Lung (tissue), 12 donors: ENCODE results near the gene CARD14. TPM values are rescaled to one million over a fixed set of nuclear protein-coding genes. Genes with fewer than 3 reads are reported as not detected.

Experiments used
- ATAC-seq: fragments of 200-7000 bp; cut with Tn5 transposase; one replicate; pipeline ENCODE4 v1.9.1; 2020; ENCODE audit warnings: moderate number of reproducible peaks; ENCODE audit not compliant: insufficient read depth, low FRiP score
- DNase-seq, 3 donors: peaks; one replicate each; pipeline ENCODE4 v3.0.0-alpha.2; 2013 to 2017
- H3K27ac ChIP-seq, 2 donors: one replicate each; pipeline ENCODE4 v1.5.1; 2013; ENCODE audit warnings: mild to moderate bottlenecking in 2 of 2, moderate library complexity in 2 of 2, control low read depth in 1 of 2, inconsistent platforms in 1 of 2, low read depth in 1 of 2, low read length in 1 of 2
- H3K27me3 ChIP-seq, 3 donors: one replicate each; pipeline ENCODE4 v1.5.1; 2013; ENCODE audit warnings: low read length in 2 of 3; ENCODE audit not compliant: control insufficient read depth in 3 of 3, insufficient read depth in 3 of 3
- H3K36me3 ChIP-seq, 4 donors: one replicate each; pipeline ENCODE4 v1.5.1; 2013; ENCODE audit warnings: low read length in 4 of 4, mild to moderate bottlenecking in 1 of 4, moderate library complexity in 1 of 4; ENCODE audit not compliant: control insufficient read depth in 4 of 4, insufficient read depth in 4 of 4
- H3K4me1 ChIP-seq, 5 donors: one replicate each; pipeline ENCODE4 v1.5.1; 2013; ENCODE audit warnings: low read length in 5 of 5, mild to moderate bottlenecking in 2 of 5, moderate library complexity in 1 of 5; ENCODE audit not compliant: control insufficient read depth in 5 of 5, insufficient read depth in 5 of 5
- H3K4me3 ChIP-seq: one replicate; pipeline ENCODE4 v1.5.1; 2013; ENCODE audit warnings: mild to moderate bottlenecking, control low read depth, moderate library complexity
- H3K9ac ChIP-seq, 2 donors: one replicate each; pipeline ENCODE4 v1.5.1; 2013; ENCODE audit warnings: low read length in 2 of 2, control low read depth in 1 of 2; ENCODE audit not compliant: insufficient read depth in 1 of 2
- H3K9me3 ChIP-seq, 4 donors: one replicate each; pipeline ENCODE4 v1.5.1; 2013; ENCODE audit warnings: low read length in 3 of 4, mild to moderate bottlenecking in 1 of 4, moderate library complexity in 1 of 4; ENCODE audit not compliant: control insufficient read depth in 4 of 4, insufficient read depth in 3 of 4
- WGBS, 2 donors: extraction: QIAGEN DNeasy Blood & Tissue Kit; methylation state at CpG; one replicate each; pipeline ENCODE4 v1.1.7; 2013; 5-methylcytosine and 5-hydroxymethylcytosine counted together
- polyA plus RNA-seq, 2 donors: library from polyadenylated mRNA; stranded (reverse); fragments of 200-250 nt; gene quantifications; one replicate each; pipeline ENCODE4 v1.2.1, GENCODE V29; 2013
- total RNA-seq, 2 donors: library from RNA; depleted of rRNA in 1 of 2; stranded (reverse); fragments of >200 nt in 1 of 2; gene quantifications; one replicate each; pipeline ENCODE4 v1.2.1, GENCODE V29; 2014 to 2021
- TF ChIP-seq, protein P1 (sequence below): IDR thresholded peaks from 2 replicates; pipeline ENCODE4 v1.5.1; 2012; ENCODE audit warnings: mild to moderate bottlenecking; ENCODE audit errors: control extremely low read depth, extremely low read depth
- donor health status: control.
- donor health status: control.
- donor health status: Bipolar disorder and iron deficiency.
- donor health status: healthy.
- donor health status: DM: yes; HTN: yes; CAD: no.

CARD14 gene
- total and polyA plus RNA-seq, 4 donors = 0.50 to 1.8 (median 1.2) TPM

DNA sequence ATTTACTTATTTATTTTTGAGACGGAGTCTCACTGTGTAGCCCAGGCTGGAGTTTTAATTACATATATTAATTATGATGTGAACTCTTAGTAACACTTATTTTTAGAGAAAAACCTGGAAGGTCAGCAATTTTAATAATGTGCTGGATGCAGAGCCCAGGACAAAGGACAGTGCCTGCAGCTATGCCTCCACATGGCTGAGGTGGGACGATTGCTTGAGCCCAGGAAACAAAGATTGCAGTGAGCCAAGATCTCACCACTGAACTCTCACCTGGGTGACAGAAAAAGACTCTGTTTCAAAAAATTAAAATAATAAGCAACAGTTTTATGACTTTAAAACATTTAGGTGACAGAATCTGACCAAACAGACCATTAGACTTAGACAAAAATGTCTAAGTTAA is 11.0 kb upstream of the CARD14 start:
- WGBS, 2 donors = 79 to 91% methylated on average over 2 of the region's 2 CpGs
- H3K9me3 ChIP-seq = peaks cover 0 to 3% (median 0%) of the 10 kb centered on the region in 4 donors
- no peak overlapping the region for H3K9ac ChIP-seq
- H3K27me3 ChIP-seq = no peaks in the 10 kb centered on the region
- DNase-seq = no peak
- H3K27ac ChIP-seq = no peak overlapping the region
- H3K4me1 ChIP-seq = no peaks in the 10 kb centered on the region
- ATAC-seq = no peak
- no peak overlapping the region for H3K4me3 ChIP-seq
- H3K36me3 ChIP-seq = no peaks in the 10 kb centered on the region
- TF ChIP-seq, protein P1, sequence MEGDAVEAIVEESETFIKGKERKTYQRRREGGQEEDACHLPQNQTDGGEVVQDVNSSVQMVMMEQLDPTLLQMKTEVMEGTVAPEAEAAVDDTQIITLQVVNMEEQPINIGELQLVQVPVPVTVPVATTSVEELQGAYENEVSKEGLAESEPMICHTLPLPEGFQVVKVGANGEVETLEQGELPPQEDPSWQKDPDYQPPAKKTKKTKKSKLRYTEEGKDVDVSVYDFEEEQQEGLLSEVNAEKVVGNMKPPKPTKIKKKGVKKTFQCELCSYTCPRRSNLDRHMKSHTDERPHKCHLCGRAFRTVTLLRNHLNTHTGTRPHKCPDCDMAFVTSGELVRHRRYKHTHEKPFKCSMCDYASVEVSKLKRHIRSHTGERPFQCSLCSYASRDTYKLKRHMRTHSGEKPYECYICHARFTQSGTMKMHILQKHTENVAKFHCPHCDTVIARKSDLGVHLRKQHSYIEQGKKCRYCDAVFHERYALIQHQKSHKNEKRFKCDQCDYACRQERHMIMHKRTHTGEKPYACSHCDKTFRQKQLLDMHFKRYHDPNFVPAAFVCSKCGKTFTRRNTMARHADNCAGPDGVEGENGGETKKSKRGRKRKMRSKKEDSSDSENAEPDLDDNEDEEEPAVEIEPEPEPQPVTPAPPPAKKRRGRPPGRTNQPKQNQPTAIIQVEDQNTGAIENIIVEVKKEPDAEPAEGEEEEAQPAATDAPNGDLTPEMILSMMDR = no peak

DNA sequence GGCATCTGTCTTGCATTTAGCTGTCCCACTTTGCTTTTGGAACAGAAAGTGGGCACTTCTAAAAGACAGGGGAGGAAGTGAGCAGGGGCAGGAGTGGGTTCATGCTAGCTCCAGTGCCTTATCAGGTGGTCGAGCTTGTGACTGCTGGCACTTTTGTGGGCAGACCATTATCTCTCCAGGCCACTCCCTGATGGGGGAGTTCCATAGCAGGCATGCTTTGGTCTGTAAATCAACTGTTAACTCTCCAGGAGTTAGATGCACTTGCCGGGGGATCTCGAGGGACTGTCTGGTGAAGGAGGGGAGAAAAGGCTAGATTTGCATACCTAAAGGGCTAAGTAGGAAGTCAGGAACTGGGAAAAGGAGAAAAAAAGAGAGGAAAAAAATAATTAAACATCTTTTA is 9.3 kb upstream of the CARD14 start:
- no peak overlapping the region for H3K4me3 ChIP-seq
- no peak for DNase-seq
- ATAC-seq = no peak
- TF ChIP-seq, protein P1 = no peak
- H3K27me3 ChIP-seq = no peaks in the 10 kb centered on the region
- no peak overlapping the region for H3K9ac ChIP-seq
- H3K4me1 ChIP-seq = no peaks in the 10 kb centered on the region
- peaks cover 0 to 2% (median 0%) of the 10 kb centered on the region in 4 donors for H3K9me3 ChIP-seq
- WGBS, 2 donors = 34 to 45% methylated on average over 3 of the region's 3 CpGs
- no peak overlapping the region for H3K27ac ChIP-seq
- no peaks in the 10 kb centered on the region for H3K36me3 ChIP-seq

DNA sequence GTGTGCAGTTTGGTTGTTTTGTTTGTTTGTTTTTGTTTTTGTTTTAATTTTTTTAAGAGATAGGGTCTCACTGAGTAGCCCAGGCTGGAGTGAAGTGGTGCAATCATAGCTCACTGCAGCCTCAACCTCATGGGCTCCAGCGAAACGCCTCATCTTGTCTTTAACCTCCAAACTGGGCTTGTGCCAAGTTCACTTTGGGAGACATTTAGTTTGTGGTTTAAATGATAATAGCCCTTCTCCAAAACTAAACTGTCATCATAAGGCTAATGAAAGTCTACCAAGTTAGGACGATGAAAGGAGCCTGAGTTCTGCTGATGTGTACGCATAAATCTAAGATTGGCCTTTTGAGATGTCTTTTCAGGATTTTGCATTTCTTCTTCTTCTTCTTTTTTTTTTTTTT is 6.5 kb upstream of the CARD14 start:
- Histone ChIP-seq H3K36me3 (no peaks in the 10 kb centered on the region), H3K27ac (no peak overlapping the region), H3K9me3 (no peaks in the 10 kb centered on the region), H3K9ac (no peak overlapping the region), H3K4me3 (no peak overlapping the region), H3K27me3 (no peaks in the 10 kb centered on the region), H3K4me1 (peaks cover 0 to under 1% (median 0%) of the 10 kb centered on the region in 5 donors)
- TF ChIP-seq, protein P1 = no peak
- no peak for ATAC-seq
- no peak for DNase-seq
- WGBS, 2 donors = 66 to 77% methylated on average over 4 of the region's 4 CpGs

GRCh38 chr17:80164185-80164584 is 5.6 kb upstream of the CARD14 start:
- ATAC-seq = no peak
- 77 to 80% methylated on average over 11 of the region's 11 CpGs for WGBS, 2 donors
- H3K27me3 ChIP-seq = no peaks in the 10 kb centered on the region
- no peak overlapping the region for H3K4me3 ChIP-seq
- TF ChIP-seq, protein P1 = no peak
- peaks cover 0 to 3% (median 0%) of the 10 kb centered on the region in 4 donors for H3K9me3 ChIP-seq
- H3K27ac ChIP-seq = no peak overlapping the region
- H3K4me1 ChIP-seq = peaks cover 0 to 5% (median 0%) of the 10 kb centered on the region in 5 donors
- DNase-seq = no peak
- H3K9ac ChIP-seq = no peak overlapping the region
- no peaks in the 10 kb centered on the region for H3K36me3 ChIP-seq
